ENCODE data around the gene GPI. TPM values are rescaled to one million over a fixed set of nuclear protein-coding genes. Genes with fewer than 3 reads are reported as not detected.
A peak's percentile ranks its signal among the peaks of the same experiment; 100 is the strongest.

GPI gene
- total RNA-seq, 1 experiment from 2014 or later, result 263 TPM

- Histone ChIP-seq H3K4me2 (ENCODE audit: low read length) (no peak overlapping the region), H3F3A (ENCODE audit: low read length, unreplicated experiment) (no peaks in the 10 kb centered on the region), H3K9ac (ENCODE audit: low read length) (no peak overlapping the region), H3K4me3 (ENCODE audit: low read length) (no peak overlapping the region), H2AFZ (ENCODE audit: low read length) (no peak overlapping the region), H4K20me1 (ENCODE audit: low read length) (no peaks in the 10 kb centered on the region), H3K27ac (ENCODE audit: low read length) (no peak overlapping the region), H3K9me3 (ENCODE audit: low read length) (no peaks in the 10 kb centered on the region), H3K4me1 (ENCODE audit: insufficient read depth, low read length) (no peaks in the 10 kb centered on the region), H3K36me3 (ENCODE audit: low read depth, low read length) (no peaks in the 10 kb centered on the region; the same call in 1 of the 2 replicates), H3K79me2 (ENCODE audit: low read length) (no peaks in the 10 kb centered on the region), H3K9me2 (replicated peaks; ENCODE audit: low read length) (no peaks in the 10 kb centered on the region), H3K27me3 (ENCODE audit: low read length) (no peaks in the 10 kb centered on the region)
- peak; percentile 60 for ATAC-seq
- CTCF ChIA-PET, result no interaction called here
- no peak for TF ChIP-seq EZH2phosphoT487 (IDR thresholded peaks at IDR 0.05; ENCODE audit: borderline replicate concordance, low read length)
- TF ChIP-seq EZH2 (IDR thresholded peaks at IDR 0.05; ENCODE audit: low read length, unreplicated experiment), result no peak
- no peak for TF ChIP-seq CTCF (conservative IDR thresholded peaks at IDR 0.05; ENCODE audit: low read depth, low read length)
- POLR2A ChIA-PET (ENCODE audit: unreplicated experiment), result interaction anchor here (0.6 kb wide), 1 partner anchor 9 kb away, joined by 3 read pairs; no protein-coding TSS in a partner anchor
- DNase-seq, result no peak
- intact Hi-C loops (cut with micrococcal nuclease), result no loop called here
- BruUV-seq (replicated peaks), result no TSS peak
Observed at GRCh38 chr19:34325981-34326787, 38.8 kb upstream of the GPI start.

- CTCF ChIA-PET, result no interaction called here
- no peaks in the 10 kb centered on the region for H3K79me2 ChIP-seq (ENCODE audit: low read length)
- DNase-seq (no peak), ATAC-seq (no peak)
- H3K27me3 ChIP-seq (ENCODE audit: low read length), result no peaks in the 10 kb centered on the region
- H3K4me2 ChIP-seq (ENCODE audit: low read length), result no peak overlapping the region
- H4K20me1 ChIP-seq (ENCODE audit: low read length), result no peaks in the 10 kb centered on the region
- BruUV-seq (replicated peaks), result no TSS peak
- H3K4me3 ChIP-seq (ENCODE audit: low read length), result no peak overlapping the region
- H3K36me3 ChIP-seq (ENCODE audit: low read depth, low read length), result no peaks in the 10 kb centered on the region; the same call in 1 of the 2 replicates
- H3K9me3 ChIP-seq (ENCODE audit: low read length), result no peaks in the 10 kb centered on the region
- POLR2A ChIA-PET (ENCODE audit: unreplicated experiment), result no interaction called here
- H2AFZ ChIP-seq (ENCODE audit: low read length), result no peak overlapping the region
- H3K27ac ChIP-seq (ENCODE audit: low read length), result no peak overlapping the region
- no peak overlapping the region for H3K9ac ChIP-seq (ENCODE audit: low read length)
- no peaks in the 10 kb centered on the region for H3K4me1 ChIP-seq (ENCODE audit: insufficient read depth, low read length)
- TF ChIP-seq EZH2phosphoT487 (IDR thresholded peaks at IDR 0.05; ENCODE audit: borderline replicate concordance, low read length), result no peak
- TF ChIP-seq CTCF (conservative IDR thresholded peaks at IDR 0.05; ENCODE audit: low read depth, low read length), result no peak
- no peak for TF ChIP-seq EZH2 (IDR thresholded peaks at IDR 0.05; ENCODE audit: low read length, unreplicated experiment)
- intact Hi-C loops (cut with micrococcal nuclease), result no loop called here
- no peaks in the 10 kb centered on the region for H3K9me2 ChIP-seq (replicated peaks; ENCODE audit: low read length)
- no peaks in the 10 kb centered on the region for H3F3A ChIP-seq (ENCODE audit: low read length, unreplicated experiment)
Observed at GRCh38 chr19:34327851-34328250, 37.1 kb upstream of the GPI start.

GRCh38 chr19:34328982-34329381 is 36.0 kb upstream of the GPI start:
- DNase-seq, result no peak
- no TSS peak for BruUV-seq (replicated peaks)
- Histone ChIP-seq H3K79me2 (ENCODE audit: low read length) (no peaks in the 10 kb centered on the region), H3K4me3 (ENCODE audit: low read length) (no peak overlapping the region), H3K36me3 (ENCODE audit: low read depth, low read length) (no peaks in the 10 kb centered on the region; the same call in 1 of the 2 replicates), H4K20me1 (ENCODE audit: low read length) (no peaks in the 10 kb centered on the region), H3K9me2 (replicated peaks; ENCODE audit: low read length) (no peaks in the 10 kb centered on the region), H3K4me1 (ENCODE audit: insufficient read depth, low read length) (no peaks in the 10 kb centered on the region), H2AFZ (ENCODE audit: low read length) (no peak overlapping the region), H3K9ac (ENCODE audit: low read length) (no peak overlapping the region), H3K9me3 (ENCODE audit: low read length) (no peaks in the 10 kb centered on the region), H3K27me3 (ENCODE audit: low read length) (no peaks in the 10 kb centered on the region), H3K4me2 (ENCODE audit: low read length) (no peak overlapping the region), H3F3A (ENCODE audit: low read length, unreplicated experiment) (no peaks in the 10 kb centered on the region), H3K27ac (ENCODE audit: low read length) (no peak overlapping the region)
- no peak for ATAC-seq
- intact Hi-C loops (cut with micrococcal nuclease), result no loop called here
- ChIA-PET CTCF (no interaction called here), POLR2A (ENCODE audit: unreplicated experiment) (no interaction called here)
- TF ChIP-seq EZH2 (IDR thresholded peaks at IDR 0.05; ENCODE audit: low read length, unreplicated experiment) (no peak), EZH2phosphoT487 (IDR thresholded peaks at IDR 0.05; ENCODE audit: borderline replicate concordance, low read length) (no peak), CTCF (conservative IDR thresholded peaks at IDR 0.05; ENCODE audit: low read depth, low read length) (no peak)

Data from PC-3 (cell line).